ENCODE results near the gene SLC28A2. TPM values are rescaled to one million over a fixed set of nuclear protein-coding genes. Genes with fewer than 3 reads are reported as not detected.
A peak's percentile ranks its signal among the peaks of the same experiment; 100 is the strongest.
"Not testable (repeated sequence)": the region's sequence is repeated elsewhere in the genome, so short reads cannot be mapped to it uniquely, and the experiment has no call there.

Gene SLC28A2
- total and polyA plus RNA-seq, 4 experiments from 2014 or later, result not detected

DNA sequence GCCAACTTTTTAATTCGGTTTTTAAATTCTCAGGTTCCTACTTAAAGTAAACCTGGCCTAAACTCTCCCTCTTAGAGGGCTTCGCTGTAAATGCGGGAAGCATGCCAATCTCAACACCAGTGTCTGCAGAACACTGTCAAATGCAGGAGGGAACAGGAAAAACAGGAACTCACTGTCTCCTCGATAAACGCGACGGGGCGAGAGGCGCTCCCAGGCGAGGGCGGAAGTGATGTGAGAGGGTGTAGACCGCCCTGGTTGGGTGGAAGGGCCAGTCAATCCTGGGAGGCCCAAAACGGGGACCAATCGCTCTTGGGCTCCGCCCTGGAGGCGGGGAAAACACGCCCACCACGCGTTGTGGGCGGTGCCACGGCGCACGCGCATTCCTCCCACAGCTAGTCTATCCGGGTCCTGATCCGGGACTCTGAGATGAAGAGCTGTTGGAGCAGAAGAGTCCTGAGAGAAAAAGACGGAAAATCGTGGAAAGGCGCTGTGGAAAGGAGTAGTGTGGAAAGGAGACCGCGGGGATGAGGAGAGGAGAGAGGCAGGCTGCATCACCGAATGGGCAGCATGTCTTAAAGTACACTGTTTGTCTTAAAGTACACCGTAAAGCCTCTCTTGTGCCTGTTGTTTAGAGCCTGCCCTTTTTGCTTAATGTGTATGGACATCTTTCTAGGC lies 27.1 kb downstream of the SLC28A2 start:
- POLR2A ChIA-PET (ENCODE audit: partially characterized antibody), result interaction anchor here (0.8 to 1.6 kb wide), 8 partner anchors 9 to 308 kb away, joined by 3 to 8 read pairs (median 6); partner anchors contain the start of gene BLOC1S6
- H3K9me3 ChIP-seq (ENCODE audit: control insufficient read depth in 1 of 2, low read length in 2 of 2), result no peaks in the 10 kb centered on the region
- Mint-ChIP-seq H3K36me3 (peaks cover 0 to 4% of the 10 kb centered on the region in 2 donors), H3K27ac (peak overlapping the region; percentile 87 to 98 (median 96)), H3K27me3 (no peaks in the 10 kb centered on the region), H3K4me1 (peaks cover 7 to 26% (median 16%) of the 10 kb centered on the region in 4 donors), H3K9me3 (peaks cover 0 to 2% (median 0%) of the 10 kb centered on the region in 8 donors), H3K4me3 (peak overlapping the region; percentile 89 to 98 (median 93))
- CTCF ChIA-PET (ENCODE audit: partially characterized antibody), result interaction anchor here (0.9 to 2.1 kb wide), 5 partner anchors 91 to 180 kb away, joined by 3 to 13 read pairs (median 3); no protein-coding TSS in a partner anchor
- DNase-seq, result peak; percentile 95 to 99 (median 98)
- intact Hi-C loops (cut with micrococcal nuclease), result loop anchor here (1.0 kb wide), 4 partner anchors 79 to 179 kb away; a partner anchor contains a TSS
- peak overlapping the region; percentile 82 to 83 for H3K4me3 ChIP-seq (ENCODE audit: low read length in 2 of 2)
- H3K27ac ChIP-seq (ENCODE audit: low read depth, low read length), result peak overlapping the region; percentile 70
- no peaks in the 10 kb centered on the region for H3K36me3 ChIP-seq (ENCODE audit: insufficient read depth, low read length)
- peaks cover 13% of the 10 kb centered on the region for H3K4me1 ChIP-seq (ENCODE audit: insufficient read depth, low read length)
- no peaks in the 10 kb centered on the region for H3K27me3 ChIP-seq (ENCODE audit: insufficient read depth, low read length)

DNA sequence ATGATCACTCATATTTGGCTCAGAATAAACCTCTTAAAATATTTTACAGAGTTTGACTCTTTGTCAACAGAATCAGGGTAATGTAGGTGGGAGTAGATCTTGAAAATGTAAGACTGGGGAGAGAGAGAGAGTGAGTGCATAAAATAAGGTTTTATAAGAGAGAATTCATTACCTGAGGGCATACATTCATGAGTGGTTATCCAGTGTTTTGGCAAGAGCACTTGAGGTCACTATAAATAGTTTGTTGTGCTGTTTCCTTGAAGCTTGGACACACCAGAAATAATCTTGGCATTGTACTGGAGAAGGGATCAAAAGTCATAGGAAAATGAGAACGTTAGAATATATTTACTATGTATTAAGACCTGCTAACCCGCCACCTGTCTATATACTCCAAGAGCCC lies 33.4 kb downstream of the SLC28A2 start:
- Mint-ChIP-seq H3K36me3 (no peaks in the 10 kb centered on the region), H3K27ac (peak overlapping the region in 1 of 7 donors; percentile 37), H3K9me3 (peaks cover 0 to 2% (median 0%) of the 10 kb centered on the region in 8 donors), H3K4me1 (no peaks in the 10 kb centered on the region), H3K4me3 (no peak overlapping the region), H3K27me3 (peaks cover 8 to 9% of the 10 kb centered on the region in 2 donors)
- no peak overlapping the region for H3K4me3 ChIP-seq (ENCODE audit: low read length in 2 of 2)
- DNase-seq, result no peak
- POLR2A ChIA-PET (ENCODE audit: partially characterized antibody), result no interaction called here
- no peaks in the 10 kb centered on the region for H3K9me3 ChIP-seq (ENCODE audit: control insufficient read depth in 1 of 2, low read length in 2 of 2)
- no peak overlapping the region for H3K27ac ChIP-seq (ENCODE audit: low read depth, low read length)
- intact Hi-C loops (cut with micrococcal nuclease), result no loop called here
- no peaks in the 10 kb centered on the region for H3K36me3 ChIP-seq (ENCODE audit: insufficient read depth, low read length)
- H3K27me3 ChIP-seq (ENCODE audit: insufficient read depth, low read length), result no peaks in the 10 kb centered on the region
- CTCF ChIA-PET (ENCODE audit: partially characterized antibody), result no interaction called here
- no peaks in the 10 kb centered on the region for H3K4me1 ChIP-seq (ENCODE audit: insufficient read depth, low read length)

DNA sequence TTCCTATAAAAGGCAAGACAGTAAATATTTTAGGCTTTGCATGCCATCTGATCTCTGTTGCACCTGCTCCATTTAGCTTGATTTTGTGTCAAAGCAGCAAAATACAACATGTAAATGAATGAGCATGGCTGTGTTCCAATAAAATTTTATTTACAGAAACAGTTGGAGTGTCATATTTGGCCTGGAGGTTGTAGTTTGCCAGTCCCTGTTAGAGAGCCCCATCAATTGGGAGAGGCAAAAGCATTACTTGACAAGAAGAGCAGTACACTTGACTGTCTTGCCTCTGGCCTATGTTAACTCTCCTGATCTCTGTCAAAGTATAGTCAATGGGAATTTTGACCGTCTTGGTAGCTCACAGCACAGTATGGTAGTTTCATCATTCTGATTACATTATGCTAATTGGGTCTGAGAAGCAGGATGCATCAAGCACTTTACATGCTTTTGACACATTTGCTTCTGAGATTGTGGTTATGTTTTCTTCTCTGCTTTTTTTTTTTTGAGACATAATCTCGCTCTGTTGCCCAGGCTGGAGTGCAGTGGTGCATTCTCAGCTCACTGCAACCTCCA lies 35.4 kb downstream of the SLC28A2 start:
- Mint-ChIP-seq H3K4me1 (no peaks in the 10 kb centered on the region), H3K36me3 (no peaks in the 10 kb centered on the region), H3K27me3 (peaks cover 8 to 9% of the 10 kb centered on the region in 2 donors), H3K4me3 (no peak overlapping the region), H3K27ac (no peak overlapping the region), H3K9me3 (peaks cover 0 to 2% (median 0%) of the 10 kb centered on the region in 8 donors)
- H3K4me3 ChIP-seq (ENCODE audit: low read length in 2 of 2), result no peak overlapping the region
- H3K9me3 ChIP-seq (ENCODE audit: control insufficient read depth in 1 of 2, low read length in 2 of 2), result no peaks in the 10 kb centered on the region
- POLR2A ChIA-PET (ENCODE audit: partially characterized antibody), result no interaction called here
- no peak overlapping the region for H3K27ac ChIP-seq (ENCODE audit: low read depth, low read length)
- H3K36me3 ChIP-seq (ENCODE audit: insufficient read depth, low read length), result no peaks in the 10 kb centered on the region
- H3K4me1 ChIP-seq (ENCODE audit: insufficient read depth, low read length), result no peaks in the 10 kb centered on the region
- DNase-seq, result no peak
- intact Hi-C loops (cut with micrococcal nuclease), result no loop called here
- H3K27me3 ChIP-seq (ENCODE audit: insufficient read depth, low read length), result no peaks in the 10 kb centered on the region
- CTCF ChIA-PET (ENCODE audit: partially characterized antibody), result interaction anchor here (0.9 to 1.3 kb wide), 2 partner anchors 108 to 111 kb away, joined by 3 read pairs; no protein-coding TSS in a partner anchor

DNA sequence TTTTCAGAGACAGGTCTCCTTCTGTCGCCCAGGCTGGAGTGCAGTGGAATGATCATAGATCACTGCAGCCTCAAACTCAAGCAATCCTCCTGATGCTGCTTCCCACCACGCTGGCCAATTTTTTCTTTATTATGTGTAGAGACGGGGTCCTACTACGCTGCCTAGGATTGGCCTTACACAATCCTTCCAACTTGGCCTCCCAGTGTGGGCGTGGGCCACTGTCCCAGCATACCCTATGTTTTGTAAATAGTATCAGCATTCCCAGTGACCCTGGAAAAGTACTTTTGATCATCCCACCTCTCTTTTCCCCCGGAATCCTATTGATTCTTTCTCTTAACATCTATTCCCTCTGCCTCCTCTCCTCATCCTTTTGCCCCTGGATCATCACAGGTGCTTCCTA lies 36.9 kb downstream of the SLC28A2 start:
- peaks cover 0 to 2% (median 0%) of the 10 kb centered on the region in 8 donors for H3K9me3 Mint-ChIP-seq
- no peaks in the 10 kb centered on the region for H3K36me3 Mint-ChIP-seq
- no peak overlapping the region for H3K4me3 Mint-ChIP-seq
- no peak overlapping the region for H3K4me3 ChIP-seq (ENCODE audit: low read length in 2 of 2)
- H3K27ac ChIP-seq (ENCODE audit: low read depth, low read length), result no peak overlapping the region
- no peaks in the 10 kb centered on the region for H3K36me3 ChIP-seq (ENCODE audit: insufficient read depth, low read length)
- H3K9me3 ChIP-seq (ENCODE audit: control insufficient read depth in 1 of 2, low read length in 2 of 2), result no peaks in the 10 kb centered on the region
- H3K27ac Mint-ChIP-seq, result no peak overlapping the region
- no peaks in the 10 kb centered on the region for H3K4me1 ChIP-seq (ENCODE audit: insufficient read depth, low read length)
- H3K27me3 ChIP-seq (ENCODE audit: insufficient read depth, low read length), result no peaks in the 10 kb centered on the region
- peaks cover 8 to 9% of the 10 kb centered on the region in 2 donors for H3K27me3 Mint-ChIP-seq
- H3K4me1 Mint-ChIP-seq, result no peaks in the 10 kb centered on the region
- intact Hi-C loops (cut with micrococcal nuclease), result no loop called here
- no peak for DNase-seq
- ChIA-PET CTCF (ENCODE audit: partially characterized antibody) (no interaction called here), POLR2A (ENCODE audit: partially characterized antibody) (interaction anchor here (0.7 kb wide), 1 partner anchor 9 kb away, joined by 3 read pairs; no protein-coding TSS in a partner anchor)

DNA sequence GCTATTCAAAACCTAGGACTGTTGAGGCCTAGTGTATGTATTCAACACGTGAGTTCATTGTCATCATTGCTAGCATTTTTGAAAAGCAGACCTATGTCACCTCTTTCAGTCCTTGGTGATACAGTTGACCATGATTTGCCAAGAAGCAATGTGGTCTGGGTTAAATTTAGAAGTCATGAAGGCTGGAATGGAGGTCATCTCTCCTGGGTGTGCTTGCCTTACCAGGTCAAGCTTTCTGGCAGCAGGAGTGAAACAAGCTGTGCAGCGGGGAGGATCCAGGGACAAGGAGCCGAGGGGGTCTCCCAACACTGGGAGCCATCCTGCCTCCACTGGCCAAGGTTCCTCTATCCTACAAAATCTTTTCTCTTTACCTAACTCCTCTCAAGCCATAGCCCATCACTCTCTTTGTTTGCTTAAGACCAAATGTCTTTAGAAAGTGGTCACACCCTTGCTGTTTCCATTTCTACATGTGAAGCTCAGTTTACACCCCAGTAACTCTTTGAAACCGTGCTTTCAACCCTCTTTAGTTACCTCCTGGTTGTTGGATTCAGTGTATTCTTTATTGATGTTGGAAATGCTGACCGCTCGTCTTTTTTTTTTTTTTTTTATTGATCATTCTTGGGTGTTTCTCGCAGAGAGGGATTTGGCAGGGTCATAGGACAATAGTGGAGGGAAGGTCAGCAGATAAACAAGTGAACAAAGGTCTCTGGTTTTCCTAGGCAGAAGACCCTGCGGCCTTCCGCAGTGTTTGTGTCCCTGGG lies 40.0 kb downstream of the SLC28A2 start:
- H3K27me3 Mint-ChIP-seq, result peaks cover 5 to 11% of the 10 kb centered on the region in 2 donors
- peaks cover 0 to 11% (median 6%) of the 10 kb centered on the region in 8 donors for H3K9me3 Mint-ChIP-seq
- H3K4me1 Mint-ChIP-seq, result no peaks in the 10 kb centered on the region
- no peak overlapping the region for H3K27ac ChIP-seq (ENCODE audit: low read depth, low read length)
- H3K27me3 ChIP-seq (ENCODE audit: insufficient read depth, low read length), result no peaks in the 10 kb centered on the region
- H3K4me3 Mint-ChIP-seq, result no peak overlapping the region
- CTCF ChIA-PET (ENCODE audit: partially characterized antibody), result no interaction called here
- H3K4me1 ChIP-seq (ENCODE audit: insufficient read depth, low read length), result no peaks in the 10 kb centered on the region
- H3K9me3 ChIP-seq (ENCODE audit: control insufficient read depth in 1 of 2, low read length in 2 of 2), result no peaks in the 10 kb centered on the region
- intact Hi-C loops (cut with micrococcal nuclease), result no loop called here
- no peak overlapping the region for H3K27ac Mint-ChIP-seq
- no peak overlapping the region for H3K4me3 ChIP-seq (ENCODE audit: low read length in 2 of 2)
- POLR2A ChIA-PET (ENCODE audit: partially characterized antibody), result interaction anchor here (0.5 kb wide), 1 partner anchor 193 kb away, joined by 3 read pairs; no protein-coding TSS in a partner anchor
- H3K36me3 ChIP-seq (ENCODE audit: insufficient read depth, low read length), result no peaks in the 10 kb centered on the region
- peaks cover 0 to 3% of the 10 kb centered on the region in 2 donors for H3K36me3 Mint-ChIP-seq
- no peak for DNase-seq

DNA sequence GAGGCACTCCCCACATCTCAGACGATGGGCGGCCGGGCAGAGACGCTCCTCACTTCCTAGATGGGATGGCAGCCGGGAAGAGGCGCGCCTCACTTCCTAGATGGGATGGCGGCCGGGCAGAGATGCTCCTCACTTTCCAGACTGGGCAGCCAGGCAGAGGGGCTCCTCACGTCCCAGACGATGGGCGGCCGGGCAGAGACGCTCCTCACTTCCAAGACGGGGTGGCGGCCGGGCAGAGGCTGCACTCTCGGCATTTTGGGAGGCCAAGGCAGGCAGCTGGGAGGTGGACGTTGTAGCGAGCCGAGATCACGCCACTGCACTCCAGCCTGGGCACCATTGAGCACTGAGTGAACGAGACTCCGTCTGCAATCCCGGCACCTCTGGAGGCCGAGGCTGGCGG lies 41.3 kb downstream of the SLC28A2 start:
- H3K4me1 Mint-ChIP-seq; H3K27ac ChIP-seq (ENCODE audit: low read depth, low read length); H3K27me3 ChIP-seq (ENCODE audit: insufficient read depth, low read length); H3K4me3 ChIP-seq (ENCODE audit: low read length in 2 of 2); intact Hi-C loops (cut with micrococcal nuclease); H3K9me3 ChIP-seq (ENCODE audit: control insufficient read depth in 1 of 2, low read length in 2 of 2); H3K4me1 ChIP-seq (ENCODE audit: insufficient read depth, low read length); DNase-seq; H3K27ac Mint-ChIP-seq; H3K4me3 Mint-ChIP-seq; CTCF ChIA-PET (ENCODE audit: partially characterized antibody); H3K36me3 ChIP-seq (ENCODE audit: insufficient read depth, low read length); H3K36me3 Mint-ChIP-seq; POLR2A ChIA-PET (ENCODE audit: partially characterized antibody): not testable (repeated sequence)
- Mint-ChIP-seq H3K27me3 (peaks cover 8 to 11% of the 10 kb centered on the region in 2 donors), H3K9me3 (peaks cover 0 to 24% (median 18%) of the 10 kb centered on the region in 8 donors)

DNA sequence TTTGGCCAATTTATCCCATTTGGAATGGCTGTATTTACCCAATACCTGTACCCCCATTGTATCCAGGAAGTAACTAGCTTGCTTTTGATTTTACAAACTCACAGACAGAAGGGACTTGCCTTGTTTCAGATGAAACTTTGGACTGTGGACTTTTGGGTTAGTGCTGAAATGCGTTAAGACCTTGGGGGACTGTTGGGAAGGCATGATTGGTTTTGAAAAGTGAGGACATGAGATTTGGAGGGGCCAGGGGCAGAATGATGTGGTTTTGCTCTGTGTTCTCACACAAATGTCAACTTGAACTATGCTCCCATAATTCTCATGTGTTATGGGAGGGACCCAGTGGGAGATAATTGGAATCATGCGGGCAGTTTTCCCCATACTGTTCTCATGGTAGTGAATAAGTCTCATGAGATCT lies 46.9 kb downstream of the SLC28A2 start:
- H3K27ac Mint-ChIP-seq; H3K9me3 ChIP-seq (ENCODE audit: control insufficient read depth in 1 of 2, low read length in 2 of 2); POLR2A ChIA-PET (ENCODE audit: partially characterized antibody); H3K4me1 Mint-ChIP-seq; H3K27ac ChIP-seq (ENCODE audit: low read depth, low read length); H3K4me3 ChIP-seq (ENCODE audit: low read length in 2 of 2); H3K27me3 ChIP-seq (ENCODE audit: insufficient read depth, low read length); DNase-seq; H3K4me3 Mint-ChIP-seq; intact Hi-C loops (cut with micrococcal nuclease); H3K36me3 Mint-ChIP-seq; H3K4me1 ChIP-seq (ENCODE audit: insufficient read depth, low read length); H3K36me3 ChIP-seq (ENCODE audit: insufficient read depth, low read length): not testable (repeated sequence)
- peaks cover 0 to 41% (median 29%) of the 10 kb centered on the region in 8 donors for H3K9me3 Mint-ChIP-seq
- H3K27me3 Mint-ChIP-seq, result peaks cover 9 to 14% of the 10 kb centered on the region in 2 donors
- CTCF ChIA-PET (ENCODE audit: partially characterized antibody), result interaction anchor here (1.2 to 1.6 kb wide), 2 partner anchors 19 to 101 kb away, joined by 3 to 4 read pairs; no protein-coding TSS in a partner anchor

Measured in CD4-positive, alpha-beta memory T cell (primary cell).